NCI-H460 (cell line): ENCODE measurements around the gene LZTS3. TPM values are rescaled to one million over a fixed set of nuclear protein-coding genes. Genes with fewer than 3 reads are reported as not detected.
"Not testable (repeated sequence)": the region's sequence is repeated elsewhere in the genome, so short reads cannot be mapped to it uniquely, and the experiment has no call there.

ENCODE experiments used
- DNase-seq: peaks from one replicate; pipeline ENCODE4 v3.0.0-alpha.2; 2016; ENCODE audit warnings: low read depth; ENCODE audit errors: extremely low read depth
- polyA plus RNA-seq: library from polyadenylated mRNA; depleted of rRNA; stranded (reverse); fragments of >200 nt; gene quantifications from 2 replicates; pipeline ENCODE4 v1.2.3, GENCODE V29; 2014; cell fraction: nucleus; rRNA removed
- total RNA-seq: library from RNA; depleted of rRNA; stranded (reverse); fragments of >200 nt; shearing (Covaris generic); gene quantifications from 2 replicates; pipeline ENCODE4 v1.2.3, GENCODE V29; 2014; rRNA removed

Gene LZTS3
- total RNA-seq, result 3.4 and 3.8 TPM in 2 replicates
- polyA plus RNA-seq, result 7.5 and 9.7 TPM in 2 replicates

DNA sequence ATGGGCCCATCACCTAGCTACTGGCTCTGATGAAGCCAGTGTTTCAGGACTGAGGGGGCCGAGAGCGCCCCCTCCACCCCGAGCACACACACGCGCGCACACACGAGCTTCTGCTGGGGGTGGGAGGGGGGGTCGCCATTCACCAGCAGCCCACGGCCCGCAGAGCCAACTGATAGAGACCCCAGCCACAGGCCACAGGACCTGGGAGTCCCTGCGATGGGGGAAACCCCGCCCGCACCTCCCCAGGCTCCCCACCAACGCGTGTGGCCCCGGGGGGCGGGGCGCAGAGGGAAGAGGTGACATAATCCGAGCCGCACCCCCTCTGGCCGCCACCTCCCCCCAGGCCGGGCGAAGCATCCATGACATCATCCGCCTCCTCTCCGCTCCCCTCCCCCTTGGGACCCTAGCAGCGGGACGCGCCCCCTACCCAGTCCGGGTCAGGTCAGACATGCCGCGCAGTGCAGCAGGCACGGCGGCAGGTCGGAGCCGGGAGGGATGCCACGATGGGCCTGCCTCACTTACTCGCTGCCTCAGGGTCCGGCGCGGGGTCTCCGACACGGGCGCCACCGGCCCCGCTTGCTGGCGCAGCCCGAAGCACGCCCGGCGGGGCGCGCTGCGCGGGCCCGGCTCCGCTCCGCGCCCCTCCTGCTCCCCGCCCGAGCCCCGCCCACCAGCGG, at the start of gene LZTS3:
Gene LZTS3 (minus strand): TSS at position 617 of the 677 bp plus-strand sequence. CDS start 6,386 bp downstream, outside the sequence.
- DNase-seq, result peak; percentile 18

GRCh38 chr20:3221398-3222226, 48.3 kb upstream of the LZTS3 start:
- DNase-seq, result no peak

DNA sequence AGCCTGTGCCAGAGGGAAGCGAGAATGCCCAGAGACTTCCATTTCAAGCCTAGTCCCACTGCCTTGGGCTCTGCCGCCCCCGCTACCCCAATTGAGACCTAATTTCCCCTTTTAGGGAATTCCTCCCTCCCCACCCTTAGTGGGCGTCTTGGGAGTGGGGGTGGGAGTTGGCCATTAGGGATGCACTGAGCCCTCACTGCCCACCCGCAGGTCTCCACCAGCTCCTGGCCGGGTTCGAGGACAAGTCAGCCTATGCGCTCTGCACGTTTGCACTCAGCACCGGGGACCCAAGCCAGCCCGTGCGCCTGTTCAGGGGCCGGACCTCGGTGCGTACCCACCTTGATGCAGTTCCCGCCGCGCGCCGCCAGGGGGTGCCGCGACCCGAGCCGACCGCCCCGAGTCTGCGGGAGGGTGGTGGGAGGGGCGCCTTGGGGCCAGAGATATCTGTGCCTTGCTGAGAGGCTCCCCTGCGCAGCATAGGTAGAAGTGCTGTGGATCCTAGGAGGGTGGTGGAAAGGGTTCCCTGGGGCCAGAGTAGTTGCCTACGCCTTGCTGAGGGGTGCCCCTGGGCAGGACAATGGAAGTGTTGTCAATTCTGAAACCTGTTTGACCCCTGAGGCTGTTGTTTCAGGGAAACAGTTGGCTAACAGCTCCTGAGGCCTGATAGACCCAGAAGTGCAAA, 45.1 kb upstream of the LZTS3 start:
- peak; percentile 59 for DNase-seq

- not testable (repeated sequence) for DNase-seq
Measured at GRCh38 chr20:3215359-3215917, 42.1 kb upstream of the LZTS3 start.

- no peak for DNase-seq
Measured at GRCh38 chr20:3213226-3213625, 39.9 kb upstream of the LZTS3 start.

- no peak for DNase-seq
Measured at GRCh38 chr20:3210346-3210745, 37.0 kb upstream of the LZTS3 start.

DNA sequence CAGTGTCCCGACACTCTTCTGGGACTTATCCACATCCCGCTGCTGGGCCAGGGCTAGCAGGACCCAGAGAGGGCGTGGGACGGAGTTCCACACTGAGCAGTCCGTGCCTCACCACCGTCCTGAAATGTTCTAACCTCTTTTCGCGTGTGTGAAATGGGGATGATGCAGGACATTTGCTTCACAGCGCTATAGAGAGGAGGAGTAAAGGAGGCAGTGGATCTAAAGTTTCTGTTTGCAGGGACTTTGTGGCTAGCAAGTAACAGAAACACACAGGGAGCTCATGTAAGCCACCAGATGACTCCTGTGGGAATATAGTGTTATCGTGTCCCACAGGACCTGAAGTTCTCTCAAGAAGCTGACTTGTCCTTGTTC, 36.6 kb upstream of the LZTS3 start:
- no peak for DNase-seq

- DNase-seq, result no peak
Measured at GRCh38 chr20:3209257-3209945, 36.1 kb upstream of the LZTS3 start, which contains the start of gene ITPA. ITPA (plus strand) TSS chr20:3209498; CDS start chr20:3209552, 54 bp downstream.

DNA sequence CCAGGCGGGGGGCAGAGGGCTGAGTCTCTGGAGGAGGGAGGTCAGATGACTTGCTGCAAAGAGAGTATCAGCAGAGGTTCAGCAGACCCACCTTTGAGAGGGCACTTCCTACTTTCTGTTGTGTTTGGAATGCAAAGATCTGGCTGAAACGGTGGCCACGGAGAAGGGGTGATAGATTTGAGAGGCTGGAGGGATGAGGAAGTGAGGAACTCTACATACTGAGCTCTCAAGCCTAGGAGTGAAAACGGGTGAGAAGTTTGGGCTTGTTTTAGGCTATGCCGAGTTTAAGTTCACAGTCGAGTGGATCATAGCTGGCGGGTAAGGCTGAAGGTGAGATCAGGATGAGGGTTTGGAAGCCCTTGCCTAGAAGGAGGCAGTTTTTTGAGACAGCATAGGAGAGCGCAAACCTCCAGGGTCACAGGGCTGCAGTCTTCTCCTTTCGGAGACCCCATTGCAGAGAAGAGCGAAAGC, 35.5 kb upstream of the LZTS3 start:
- no peak for DNase-seq

DNA sequence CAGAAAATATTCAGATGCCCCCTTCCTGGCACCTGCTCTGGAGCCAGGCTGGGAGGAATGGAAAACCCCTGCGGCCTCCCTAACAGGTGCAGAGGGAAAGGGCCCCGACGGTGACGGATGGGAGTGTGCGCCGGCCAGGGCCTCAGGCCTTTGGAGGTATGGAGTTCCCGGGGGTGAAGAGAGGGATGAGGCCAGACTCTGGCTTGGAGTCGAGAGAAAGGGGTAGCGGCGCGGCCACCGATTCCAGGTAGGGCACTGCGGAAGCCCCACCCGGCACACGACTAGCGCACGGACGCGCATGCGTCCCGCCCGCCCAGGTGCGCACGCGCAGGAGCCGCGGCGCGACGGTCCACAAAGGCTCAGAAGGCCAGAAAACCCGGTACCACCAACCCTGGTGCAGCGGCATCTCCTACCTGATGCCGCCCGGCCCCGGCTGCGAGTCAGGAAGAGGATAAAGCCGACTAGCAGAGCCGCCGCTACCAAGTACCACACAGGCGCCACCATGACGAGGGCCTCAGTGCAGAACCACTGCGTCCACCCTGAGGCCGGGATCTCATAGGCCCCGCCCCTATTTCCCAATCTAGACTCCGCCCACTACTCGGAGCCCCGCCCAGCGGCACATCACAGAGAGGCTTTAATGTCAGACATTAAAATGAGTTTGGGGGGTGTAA, 30.9 kb upstream of the LZTS3 start, which contains the start of gene DDRGK1:
Gene DDRGK1 (minus strand): TSS at position 559 of the 671 bp plus-strand sequence. CDS start 55 bp downstream, at position 504.
- peak; percentile 85 for DNase-seq

DNA sequence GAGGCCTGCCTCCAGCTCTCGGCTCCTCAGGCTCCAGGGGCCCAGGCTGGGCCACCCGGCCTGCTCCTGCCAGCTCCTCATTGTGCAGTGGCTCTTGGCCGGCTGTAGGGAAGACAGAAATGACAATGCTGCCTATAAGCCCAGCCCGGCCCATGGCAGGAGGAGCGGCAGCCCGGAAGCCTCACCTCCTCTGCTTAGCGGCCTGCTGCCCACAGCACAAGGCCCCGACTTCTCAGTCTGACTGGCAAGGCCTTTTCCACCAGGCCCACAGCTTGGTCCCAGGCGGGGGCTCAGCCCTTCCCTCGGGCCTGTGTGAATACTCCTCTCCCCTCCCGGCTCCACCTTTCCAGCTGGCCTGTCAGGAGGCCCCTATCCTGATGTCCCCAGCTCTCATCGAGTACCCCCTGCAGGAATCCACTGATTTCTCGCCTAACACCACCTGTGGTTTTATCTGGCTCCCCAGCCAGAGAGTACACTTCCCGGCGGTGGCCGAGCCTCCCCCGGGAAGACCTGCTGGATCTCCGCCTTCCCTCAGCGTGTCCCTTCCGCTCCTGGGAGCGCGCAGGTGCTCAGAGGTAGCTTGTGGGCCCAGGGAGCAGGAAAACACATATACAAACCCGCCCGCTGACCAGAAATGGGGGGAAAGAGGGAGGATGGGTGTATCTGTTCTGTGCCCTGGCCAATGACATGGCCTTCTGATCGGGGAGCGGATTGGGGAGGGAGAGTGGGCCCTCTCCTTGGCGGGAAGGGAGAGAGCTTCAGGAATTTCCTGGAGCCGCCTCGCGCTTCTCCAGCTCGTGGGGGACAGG, 30.2 kb upstream of the LZTS3 start:
- no peak for DNase-seq

GRCh38 chr20:3202965-3203314, 29.6 kb upstream of the LZTS3 start:
- DNase-seq, result no peak

DNA sequence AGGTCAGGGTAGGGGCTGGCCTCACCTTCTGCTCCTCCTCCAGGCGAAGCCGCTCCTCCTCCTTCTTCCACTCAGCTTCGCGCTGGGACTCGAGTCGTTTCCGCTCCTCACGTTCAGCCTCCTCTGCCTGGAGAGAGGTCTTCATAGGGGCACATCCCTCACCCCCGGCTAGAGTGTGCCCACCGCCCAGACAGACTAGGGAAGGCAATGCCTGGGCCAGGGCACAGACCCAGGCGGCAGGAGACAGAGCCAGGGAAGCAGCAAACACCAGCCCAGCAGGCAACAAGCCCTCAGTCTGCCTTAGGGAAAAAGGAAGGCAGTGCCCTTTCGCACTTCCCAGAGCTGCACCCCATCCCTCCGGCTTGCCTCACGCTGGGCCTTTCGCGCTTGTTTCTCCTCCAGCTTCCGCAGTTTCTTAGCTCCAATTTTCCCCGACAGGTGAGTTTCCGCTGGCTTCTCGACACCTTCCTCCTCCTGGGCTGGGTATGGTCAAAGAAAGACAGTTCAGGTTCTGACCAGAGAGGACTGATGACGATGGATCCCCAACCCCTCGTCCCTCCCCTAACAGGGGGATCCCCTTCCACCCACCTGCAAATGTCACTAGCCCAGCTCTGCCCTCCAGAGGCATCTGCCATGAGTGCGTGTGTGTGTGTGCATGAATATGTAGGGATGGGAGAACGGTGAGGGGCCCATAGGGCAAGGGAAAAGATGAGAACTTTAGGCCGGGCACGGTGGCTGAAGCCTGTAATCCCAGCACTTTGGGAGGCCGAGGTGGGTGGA, 26.8 kb upstream of the LZTS3 start:
- no peak for DNase-seq

- no peak for DNase-seq
Measured at GRCh38 chr20:3199206-3199605, 25.9 kb upstream of the LZTS3 start.

DNA sequence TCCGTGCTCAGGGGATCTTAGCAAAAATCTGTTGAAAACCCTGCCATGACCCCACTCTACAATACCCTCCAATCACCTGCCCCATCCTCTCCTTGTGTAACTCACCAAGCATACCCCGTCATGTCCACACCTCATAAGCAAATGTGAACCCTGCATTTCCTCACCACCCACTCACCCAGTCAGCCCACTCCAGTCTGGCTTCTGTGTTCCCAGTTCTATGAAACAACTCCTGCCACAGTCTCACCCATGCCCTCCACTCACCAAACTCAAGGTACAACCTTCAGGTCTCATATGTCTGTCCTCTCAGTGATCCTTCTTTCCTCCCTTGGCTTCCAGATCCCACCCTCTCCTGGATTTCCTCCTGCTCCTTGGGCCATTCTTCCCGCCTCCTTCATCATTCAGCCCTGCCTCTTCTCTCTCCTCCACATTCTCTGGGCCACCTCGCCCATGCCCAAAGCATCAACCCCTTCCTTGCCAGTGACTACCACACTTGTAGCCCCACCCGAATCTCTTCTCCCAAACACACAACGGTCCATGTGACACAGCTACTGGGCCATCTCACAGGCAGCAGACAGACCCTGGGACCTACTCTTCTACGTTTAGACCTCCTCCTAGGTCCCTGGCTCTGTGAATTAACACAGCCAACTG, 22.4 kb upstream of the LZTS3 start:
- DNase-seq, result no peak

- DNase-seq, result no peak
Measured at GRCh38 chr20:3194617-3195280, 21.4 kb upstream of the LZTS3 start.
